AG10803 (cell line): ENCODE results near the gene RAPGEF6.
"Not testable (repeated sequence)": the region's sequence is repeated elsewhere in the genome, so short reads cannot be mapped to it uniquely, and the experiment has no call there.

ENCODE experiments used
- DNase-seq: peaks from one replicate; pipeline ENCODE4 v3.0.0; 2010; ENCODE audit warnings: low read depth
- H3K4me3 ChIP-seq: 2 replicates; pipeline ENCODE4 v1.5.1; 2011; ENCODE audit warnings: mild to moderate bottlenecking, low read length, control low read depth
- CTCF ChIP-seq: conservative IDR thresholded peaks from 2 replicates; pipeline ENCODE4 v1.5.1; 2011; ENCODE audit warnings: mild to moderate bottlenecking, low read length, control low read depth, inconsistent platforms

The RAPGEF6 gene

GRCh38 chr5:131416729-131417128 is 218.3 kb downstream of the RAPGEF6 start:
- H3K4me3 ChIP-seq, result no peak overlapping the region
- TF ChIP-seq CTCF, result no peak

GRCh38 chr5:131413605-131414559 is 221.1 kb downstream of the RAPGEF6 start:
- H3K4me3 ChIP-seq, result no peak overlapping the region
- TF ChIP-seq CTCF, result no peak
- peak; percentile 52 for DNase-seq

More at GRCh38 chr5:131416729-131417128, 218.3 kb downstream of the RAPGEF6 start:
- DNase-seq, result no peak

- H3K4me3 ChIP-seq, result no peak overlapping the region
- DNase-seq, result no peak
- no peak for TF ChIP-seq CTCF
Measured at GRCh38 chr5:131406975-131407638, 227.9 kb downstream of the RAPGEF6 start.

GRCh38 chr5:131406076-131406475 is 229.0 kb downstream of the RAPGEF6 start:
- H3K4me3 ChIP-seq, result no peak overlapping the region
- no peak for TF ChIP-seq CTCF
- no peak for DNase-seq

GRCh38 chr5:131405674-131406073 is 229.4 kb downstream of the RAPGEF6 start:
- no peak for DNase-seq
- no peak for TF ChIP-seq CTCF

GRCh38 chr5:131400585-131400984 is 234.4 kb downstream of the RAPGEF6 start:
- no peak for TF ChIP-seq CTCF
- H3K4me3 ChIP-seq, result no peak overlapping the region

More at GRCh38 chr5:131405674-131406073, 229.4 kb downstream of the RAPGEF6 start:
- H3K4me3 ChIP-seq, result no peak overlapping the region

GRCh38 chr5:131399007-131399406 is 236.0 kb downstream of the RAPGEF6 start:
- H3K4me3 ChIP-seq, DNase-seq: not testable (repeated sequence)

More at GRCh38 chr5:131400585-131400984, 234.4 kb downstream of the RAPGEF6 start:
- no peak for DNase-seq
